Measurements from ENCODE around the gene CORT. TPM values are rescaled to one million over a fixed set of nuclear protein-coding genes. Genes with fewer than 3 reads are reported as not detected.
A peak's percentile ranks its signal among the peaks of the same experiment; 100 is the strongest.

CORT gene
- total RNA-seq, 3 donors from 2014 or later = 0.29 to 0.64 TPM; not detected in 1

DNA sequence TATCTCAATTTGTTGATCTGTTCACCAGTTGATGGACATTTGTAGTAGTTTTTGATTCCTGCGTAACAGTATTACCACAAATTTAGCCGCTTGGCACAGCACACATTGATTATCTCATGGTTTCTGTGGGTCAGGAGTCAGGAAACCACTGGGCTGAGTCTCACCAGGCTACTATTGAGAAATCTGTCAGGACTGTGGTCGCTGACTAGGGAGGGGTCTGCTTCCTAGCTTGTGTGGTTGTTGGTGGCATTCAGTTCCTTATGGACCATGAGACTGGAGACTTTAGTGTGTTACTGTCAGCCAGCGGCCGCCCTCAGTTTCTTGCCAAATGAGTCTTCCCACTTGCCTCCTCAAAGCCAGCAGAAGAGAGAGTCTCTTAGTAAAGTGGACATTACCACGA lies 34.7 kb downstream of the CORT start:
- H3K4me3 ChIP-seq = no peak overlapping the region
- no peak overlapping the region for H3K27ac ChIP-seq
- no peak for DNase-seq (ENCODE audit: low spot score in 2 of 2)
- H3K27me3 ChIP-seq = no peaks in the 10 kb centered on the region
- no peak for TF ChIP-seq POLR2AphosphoS5 (IDR thresholded peaks at IDR 0.05)
- TF ChIP-seq, protein P1, sequence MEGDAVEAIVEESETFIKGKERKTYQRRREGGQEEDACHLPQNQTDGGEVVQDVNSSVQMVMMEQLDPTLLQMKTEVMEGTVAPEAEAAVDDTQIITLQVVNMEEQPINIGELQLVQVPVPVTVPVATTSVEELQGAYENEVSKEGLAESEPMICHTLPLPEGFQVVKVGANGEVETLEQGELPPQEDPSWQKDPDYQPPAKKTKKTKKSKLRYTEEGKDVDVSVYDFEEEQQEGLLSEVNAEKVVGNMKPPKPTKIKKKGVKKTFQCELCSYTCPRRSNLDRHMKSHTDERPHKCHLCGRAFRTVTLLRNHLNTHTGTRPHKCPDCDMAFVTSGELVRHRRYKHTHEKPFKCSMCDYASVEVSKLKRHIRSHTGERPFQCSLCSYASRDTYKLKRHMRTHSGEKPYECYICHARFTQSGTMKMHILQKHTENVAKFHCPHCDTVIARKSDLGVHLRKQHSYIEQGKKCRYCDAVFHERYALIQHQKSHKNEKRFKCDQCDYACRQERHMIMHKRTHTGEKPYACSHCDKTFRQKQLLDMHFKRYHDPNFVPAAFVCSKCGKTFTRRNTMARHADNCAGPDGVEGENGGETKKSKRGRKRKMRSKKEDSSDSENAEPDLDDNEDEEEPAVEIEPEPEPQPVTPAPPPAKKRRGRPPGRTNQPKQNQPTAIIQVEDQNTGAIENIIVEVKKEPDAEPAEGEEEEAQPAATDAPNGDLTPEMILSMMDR (IDR thresholded peaks at IDR 0.05) = no peak
- no peak for TF ChIP-seq POLR2A (IDR thresholded peaks at IDR 0.05)
- H3K4me1 ChIP-seq = no peaks in the 10 kb centered on the region
- H3K9me3 ChIP-seq = no peaks in the 10 kb centered on the region
- H3K36me3 ChIP-seq = no peaks in the 10 kb centered on the region
- intact Hi-C loops (cut with DNase I; ENCODE audit: low total_unique reads) = no loop called here

DNA sequence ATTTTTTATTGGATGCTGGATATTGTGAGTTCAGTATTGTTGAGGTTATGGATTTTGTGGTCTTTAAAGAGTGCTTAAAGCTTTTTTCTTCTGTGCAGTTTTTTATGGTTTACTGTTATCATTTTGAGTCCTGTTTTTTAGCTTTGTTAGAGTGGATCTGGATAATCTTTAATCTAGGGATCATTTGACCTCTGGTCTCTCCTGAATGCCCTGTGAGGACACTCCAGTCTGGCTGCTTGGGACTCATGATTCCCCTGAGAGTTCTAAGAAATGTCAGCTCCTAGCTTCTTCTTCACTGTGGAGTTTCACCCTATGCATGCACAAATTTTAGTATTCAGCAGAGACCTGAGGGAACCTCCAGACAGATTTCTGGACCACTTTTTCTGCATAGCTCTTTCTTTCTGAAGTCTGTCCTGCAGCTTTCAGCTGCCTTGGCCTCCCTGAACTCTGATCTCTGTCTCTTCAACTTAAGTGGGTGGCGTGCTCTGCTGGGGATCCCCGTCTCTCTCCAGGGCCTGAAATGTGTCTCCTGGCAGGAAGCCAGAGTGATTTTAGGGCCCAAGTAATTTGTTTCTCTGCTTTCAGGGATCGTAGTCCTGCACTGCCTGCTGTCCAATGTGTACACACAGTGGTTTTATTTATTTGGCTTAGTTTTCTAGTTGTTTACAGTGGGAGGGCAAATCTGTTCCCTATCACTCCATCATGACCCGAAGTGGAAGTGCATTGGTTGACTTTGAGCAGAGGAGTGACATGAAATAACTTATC lies 39.6 kb downstream of the CORT start:
- TF ChIP-seq, protein P1 (IDR thresholded peaks at IDR 0.05) = no peak
- TF ChIP-seq POLR2AphosphoS5 (IDR thresholded peaks at IDR 0.05) (no peak), POLR2A (IDR thresholded peaks at IDR 0.05) (no peak)
- H3K27ac ChIP-seq = no peak overlapping the region
- intact Hi-C loops (cut with DNase I; ENCODE audit: low total_unique reads) = no loop called here
- H3K4me1 ChIP-seq = no peaks in the 10 kb centered on the region
- H3K36me3 ChIP-seq = no peaks in the 10 kb centered on the region
- H3K9me3 ChIP-seq = no peaks in the 10 kb centered on the region
- H3K4me3 ChIP-seq = no peak overlapping the region
- no peak for DNase-seq (ENCODE audit: low spot score in 2 of 2)
- no peaks in the 10 kb centered on the region for H3K27me3 ChIP-seq

DNA sequence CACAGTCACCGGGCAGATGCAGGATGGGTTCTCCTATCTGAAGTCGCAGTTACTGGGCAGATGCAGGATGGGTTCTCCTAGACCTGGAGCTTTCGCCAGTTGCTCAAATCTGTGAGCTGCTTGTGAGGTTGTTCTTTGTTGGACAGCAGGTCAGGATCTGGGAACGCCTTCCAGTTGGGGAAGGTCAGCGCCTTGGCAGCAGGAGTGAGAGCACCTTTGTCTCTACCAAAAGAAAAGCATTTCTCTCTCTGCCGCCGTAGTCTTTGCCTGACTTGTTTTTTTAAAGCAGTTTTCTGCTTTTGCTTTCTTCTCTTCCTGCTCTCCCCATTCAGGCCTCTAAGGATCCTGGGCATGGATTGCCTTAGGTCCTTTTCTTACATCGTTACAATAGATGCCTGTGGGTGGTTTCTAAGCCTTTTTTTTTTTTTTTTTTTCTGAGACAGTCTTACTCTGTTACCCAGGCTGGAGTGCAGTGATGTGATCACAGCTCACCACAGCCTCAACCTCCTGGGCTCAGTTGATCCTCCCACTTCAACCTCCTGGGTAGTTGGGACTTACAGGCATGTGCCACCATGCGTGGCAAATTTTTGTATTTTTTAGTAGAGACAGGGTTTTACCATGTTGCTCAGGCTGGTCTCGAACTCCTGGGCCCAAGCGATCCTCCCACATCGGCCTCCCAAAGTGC lies 40.6 kb downstream of the CORT start:
- H3K27ac ChIP-seq = peak overlapping the region in 1 of 2 donors; percentile 29
- no peak for TF ChIP-seq POLR2A (IDR thresholded peaks at IDR 0.05)
- TF ChIP-seq, protein P1 (IDR thresholded peaks at IDR 0.05) = no peak
- intact Hi-C loops (cut with DNase I; ENCODE audit: low total_unique reads) = no loop called here
- no peaks in the 10 kb centered on the region for H3K27me3 ChIP-seq
- no peaks in the 10 kb centered on the region for H3K9me3 ChIP-seq
- DNase-seq (ENCODE audit: low spot score in 2 of 2) = no peak
- H3K4me1 ChIP-seq = peaks cover 7 to 8% of the 10 kb centered on the region in 2 donors
- H3K36me3 ChIP-seq = no peaks in the 10 kb centered on the region
- H3K4me3 ChIP-seq = no peak overlapping the region

DNA sequence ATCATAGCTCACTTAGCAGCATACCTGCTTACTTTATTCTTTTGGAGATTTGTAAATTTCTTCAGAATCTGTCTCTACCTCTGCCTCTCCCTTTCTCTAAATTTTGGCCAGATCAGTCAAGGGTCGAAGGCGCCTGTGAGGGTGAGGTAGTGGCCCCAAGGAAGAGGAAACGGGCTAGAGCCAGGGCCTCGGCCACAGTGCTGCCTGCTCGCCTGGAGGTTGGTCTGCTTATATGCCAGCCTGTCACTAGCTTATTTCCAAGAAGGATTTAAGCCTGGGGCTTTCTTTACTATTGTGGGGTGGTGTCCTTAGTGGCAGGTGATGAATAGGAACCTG lies 44.6 kb downstream of the CORT start:
- intact Hi-C loops (cut with DNase I; ENCODE audit: low total_unique reads) = no loop called here
- Histone ChIP-seq H3K4me3 (peak overlapping the region in 1 of 3 donors; percentile 26), H3K27ac (peak overlapping the region in 1 of 2 donors; percentile 86), H3K27me3 (no peaks in the 10 kb centered on the region), H3K36me3 (no peaks in the 10 kb centered on the region), H3K9me3 (no peaks in the 10 kb centered on the region), H3K4me1 (peaks cover 7 to 10% of the 10 kb centered on the region in 2 donors)
- no peak for DNase-seq (ENCODE audit: low spot score in 2 of 2)
- TF ChIP-seq POLR2AphosphoS5 (IDR thresholded peaks at IDR 0.05) (no peak), POLR2A (IDR thresholded peaks at IDR 0.05) (no peak)
- TF ChIP-seq, protein P1 (IDR thresholded peaks at IDR 0.05) = no peak

All from breast epithelium (tissue), 4 donors.